SU-DHL-6 (cell line): ENCODE measurements around the gene WDR62.

Experiments
- H2AFZ ChIP-seq: fragments of 200-600 bp; sonication (generic); 2 replicates; pipeline ENCODE4 v1.6.1; 2014; ENCODE audit warnings: low read depth, mild to moderate bottlenecking, moderate library complexity, mixed read lengths, antibody characterized with exemption, low read length; ENCODE audit not compliant: severe bottlenecking
- H3F3A ChIP-seq: fragments of 200-600 bp; shearing (Covaris generic); 2 replicates; pipeline ENCODE4 v1.6.0; 2016; ENCODE audit warnings: antibody characterized with exemption, mild to moderate bottlenecking; ENCODE audit not compliant: insufficient read depth
- H3K27ac ChIP-seq: fragments of 200-600 bp; sonication (generic); 2 replicates; pipeline ENCODE4 v1.5.1; 2016; ENCODE audit warnings: low read depth, mild to moderate bottlenecking, low read length, moderate library complexity, mixed read lengths
- H3K27me3 ChIP-seq: fragments of 200-600 bp; sonication (generic), shearing (Covaris generic); 2 replicates; pipeline ENCODE4 v1.6.0; 2014; ENCODE audit warnings: mild to moderate bottlenecking, low read length
- H3K36me3 ChIP-seq: fragments of 200-600 bp; sonication (generic); 2 replicates; pipeline ENCODE4 v1.6.1; 2014; ENCODE audit warnings: mild to moderate bottlenecking, low read length, mixed read lengths
- H3K4me2 ChIP-seq: fragments of 300-600, 200-600 bp; shearing (Covaris generic), sonication (generic); 2 replicates; pipeline ENCODE4 v1.6.0; 2014; ENCODE audit warnings: low read length, low read depth, mild to moderate bottlenecking; ENCODE audit not compliant: poor library complexity, severe bottlenecking
- H3K4me3 ChIP-seq: fragments of 200-600 bp; sonication (generic); 2 replicates; pipeline ENCODE4 v1.5.1; 2014; ENCODE audit warnings: antibody characterized with exemption, low read length, mild to moderate bottlenecking, mixed read lengths; ENCODE audit not compliant: insufficient read depth, poor library complexity, severe bottlenecking
- H3K79me2 ChIP-seq: fragments of 200-600 bp; sonication (generic); 2 replicates; pipeline ENCODE4 v1.6.1; 2014; ENCODE audit warnings: mild to moderate bottlenecking, low read length, moderate library complexity; ENCODE audit not compliant: insufficient read depth
- H3K9ac ChIP-seq: fragments of 200-600 bp; sonication (generic); 2 replicates; pipeline ENCODE4 v1.7.0; 2014; ENCODE audit warnings: mild to moderate bottlenecking, low read length
- H3K9me2 ChIP-seq: fragments of 200-600 bp; sonication (generic); replicated peaks from 2 replicates; pipeline ENCODE4 v1.6.1; 2014; ENCODE audit warnings: low read length; ENCODE audit not compliant: insufficient read depth
- H3K9me3 ChIP-seq: fragments of 200-600 bp; sonication (generic); 2 replicates; pipeline ENCODE4 v1.6.1; 2014; ENCODE audit warnings: low read length, mixed read lengths; ENCODE audit not compliant: insufficient read depth
- H4K20me1 ChIP-seq: fragments of 200-600 bp; sonication (generic); 2 replicates; pipeline ENCODE4 v1.6.1; 2014; ENCODE audit warnings: low read depth, mild to moderate bottlenecking, antibody characterized with exemption, low read length, moderate library complexity, mixed read lengths
- EZH2phosphoT487 ChIP-seq: fragments of 200-600 bp; sonication (generic), shearing (Covaris generic); conservative IDR thresholded peaks from 2 replicates; pipeline ENCODE4 v1.6.1; 2018; ENCODE audit warnings: mild to moderate bottlenecking, antibody characterized with exemption, low read length, moderate library complexity, mixed read lengths
- TF ChIP-seq, protein P1 (sequence below): fragments of 200-600 bp; sonication (generic); IDR thresholded peaks from one replicate; pipeline ENCODE4 v1.5.1; 2017; ENCODE audit warnings: antibody characterized with exemption, mild to moderate bottlenecking, low read length, moderate library complexity; ENCODE audit not compliant: insufficient read depth, poor library complexity, severe bottlenecking

WDR62 gene

DNA sequence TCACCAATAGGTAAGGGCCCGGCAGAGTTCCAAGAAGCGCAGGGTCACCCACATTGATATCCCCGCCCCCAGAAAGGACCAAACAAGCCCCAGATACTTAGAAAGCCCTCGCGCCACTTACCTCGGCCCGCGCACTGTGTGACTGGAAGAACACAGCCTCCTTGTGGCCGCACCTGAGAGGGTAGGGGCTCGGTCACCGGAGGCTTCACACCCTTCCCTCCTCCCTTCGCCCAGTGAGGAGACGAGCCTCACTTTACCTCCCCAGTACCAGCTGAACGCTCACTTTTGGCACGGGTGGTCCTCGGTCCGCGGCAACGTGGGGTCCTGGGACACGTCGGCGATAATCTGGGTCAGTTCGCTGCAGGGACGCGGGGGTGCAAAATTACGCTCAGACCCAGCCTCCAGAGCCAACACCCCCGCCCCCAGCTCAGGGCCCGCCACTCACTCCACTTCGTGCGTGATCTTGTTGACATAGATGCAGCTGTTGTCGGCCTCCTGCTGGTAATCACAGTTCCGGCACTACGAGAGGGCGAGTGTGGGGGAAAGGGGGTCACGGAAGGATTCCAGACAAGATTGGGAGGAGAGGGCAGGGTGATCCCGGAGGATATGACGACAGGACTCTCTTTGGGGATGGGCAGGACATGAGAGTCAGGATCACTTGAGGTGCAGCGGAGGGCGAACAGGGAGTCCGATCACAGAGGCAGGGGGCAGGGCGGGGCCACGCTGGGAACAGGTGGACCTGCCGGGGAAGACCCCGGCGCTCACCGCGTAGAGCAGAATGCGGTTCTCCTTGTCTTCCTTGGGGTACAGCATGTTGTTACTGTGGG lies 59.4 kb downstream of the WDR62 start:
- H3K4me3 ChIP-seq: peak overlapping the region; percentile 95
- H4K20me1 ChIP-seq: no peaks in the 10 kb centered on the region
- H3K27ac ChIP-seq: peak overlapping the region; percentile 77
- no peaks in the 10 kb centered on the region for H3K9me2 ChIP-seq
- 0 out of 2 replicates have a peak, but pooled peaks cover 2% of the 10 kb centered on the region for H3F3A ChIP-seq
- no peaks in the 10 kb centered on the region for H3K9me3 ChIP-seq
- peak overlapping the region; percentile 88 for H3K9ac ChIP-seq
- H3K4me2 ChIP-seq: peak overlapping the region; percentile 76
- H3K36me3 ChIP-seq: no peaks in the 10 kb centered on the region
- TF ChIP-seq EZH2phosphoT487: no peak
- TF ChIP-seq, protein P1, sequence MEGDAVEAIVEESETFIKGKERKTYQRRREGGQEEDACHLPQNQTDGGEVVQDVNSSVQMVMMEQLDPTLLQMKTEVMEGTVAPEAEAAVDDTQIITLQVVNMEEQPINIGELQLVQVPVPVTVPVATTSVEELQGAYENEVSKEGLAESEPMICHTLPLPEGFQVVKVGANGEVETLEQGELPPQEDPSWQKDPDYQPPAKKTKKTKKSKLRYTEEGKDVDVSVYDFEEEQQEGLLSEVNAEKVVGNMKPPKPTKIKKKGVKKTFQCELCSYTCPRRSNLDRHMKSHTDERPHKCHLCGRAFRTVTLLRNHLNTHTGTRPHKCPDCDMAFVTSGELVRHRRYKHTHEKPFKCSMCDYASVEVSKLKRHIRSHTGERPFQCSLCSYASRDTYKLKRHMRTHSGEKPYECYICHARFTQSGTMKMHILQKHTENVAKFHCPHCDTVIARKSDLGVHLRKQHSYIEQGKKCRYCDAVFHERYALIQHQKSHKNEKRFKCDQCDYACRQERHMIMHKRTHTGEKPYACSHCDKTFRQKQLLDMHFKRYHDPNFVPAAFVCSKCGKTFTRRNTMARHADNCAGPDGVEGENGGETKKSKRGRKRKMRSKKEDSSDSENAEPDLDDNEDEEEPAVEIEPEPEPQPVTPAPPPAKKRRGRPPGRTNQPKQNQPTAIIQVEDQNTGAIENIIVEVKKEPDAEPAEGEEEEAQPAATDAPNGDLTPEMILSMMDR: no peak
- H2AFZ ChIP-seq: peak overlapping the region; percentile 67
- H3K79me2 ChIP-seq: peaks cover 20% of the 10 kb centered on the region
- no peaks in the 10 kb centered on the region for H3K27me3 ChIP-seq

DNA sequence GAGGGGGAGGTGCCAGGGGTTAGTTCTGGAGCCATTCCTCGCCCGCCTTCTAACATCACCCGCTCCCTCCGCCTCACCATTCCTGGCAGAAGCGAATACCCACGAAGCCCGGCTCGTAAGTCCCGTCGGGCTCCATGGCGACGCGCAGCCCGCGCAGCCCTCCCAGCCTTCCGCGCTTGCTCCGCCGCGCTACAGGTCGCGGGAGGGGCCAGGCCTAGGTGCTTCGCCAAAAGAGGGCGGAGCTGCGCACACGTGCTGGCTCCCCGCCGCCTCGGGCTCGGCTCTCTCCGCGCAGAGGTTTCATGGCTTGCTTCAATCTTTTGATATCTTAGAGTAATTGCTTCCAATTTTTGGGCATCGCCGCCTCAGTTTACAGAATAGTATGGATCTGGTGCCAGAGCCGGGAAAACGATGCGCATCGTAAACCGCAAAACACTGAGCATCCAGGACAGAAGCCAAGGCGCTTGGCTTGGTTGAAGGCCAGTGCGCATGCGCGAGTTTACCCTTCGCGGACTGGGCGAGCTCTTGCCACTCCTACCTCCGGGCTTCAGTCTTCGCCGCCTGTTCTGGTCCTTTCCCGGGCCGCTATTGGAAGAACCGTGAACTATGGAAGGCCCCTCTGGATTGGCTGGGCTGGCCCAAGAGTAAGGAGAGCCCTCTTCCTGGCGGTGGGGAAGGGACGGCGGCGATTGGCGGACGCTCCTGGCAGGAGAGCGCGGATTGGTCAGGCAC lies 60.2 kb downstream of the WDR62 start, which contains the start of gene POLR2I:
Gene POLR2I (minus strand): TSS at position 155 of the 732 bp plus-strand sequence. CDS start 19 bp downstream, at position 136.
- TF ChIP-seq EZH2phosphoT487: no peak
- TF ChIP-seq, protein P1: no peak
- H3F3A ChIP-seq: 0 out of 2 replicates have a peak, but pooled peaks cover 2% of the 10 kb centered on the region
- H3K27me3 ChIP-seq: no peaks in the 10 kb centered on the region
- no peaks in the 10 kb centered on the region for H4K20me1 ChIP-seq
- peak within 1 kb of the TSS; percentile 88 for H3K9ac ChIP-seq
- peak within 1 kb of the TSS; percentile 67 for H2AFZ ChIP-seq
- H3K9me2 ChIP-seq: no peaks in the 10 kb centered on the region
- no peaks in the 10 kb centered on the region for H3K9me3 ChIP-seq
- peaks cover 20% of the 10 kb centered on the region for H3K79me2 ChIP-seq
- H3K4me3 ChIP-seq: peak within 1 kb of the TSS; percentile 95
- H3K27ac ChIP-seq: peak within 1 kb of the TSS; percentile 77
- H3K36me3 ChIP-seq: no peaks in the 10 kb centered on the region
- H3K4me2 ChIP-seq: peak within 1 kb of the TSS; percentile 76

DNA sequence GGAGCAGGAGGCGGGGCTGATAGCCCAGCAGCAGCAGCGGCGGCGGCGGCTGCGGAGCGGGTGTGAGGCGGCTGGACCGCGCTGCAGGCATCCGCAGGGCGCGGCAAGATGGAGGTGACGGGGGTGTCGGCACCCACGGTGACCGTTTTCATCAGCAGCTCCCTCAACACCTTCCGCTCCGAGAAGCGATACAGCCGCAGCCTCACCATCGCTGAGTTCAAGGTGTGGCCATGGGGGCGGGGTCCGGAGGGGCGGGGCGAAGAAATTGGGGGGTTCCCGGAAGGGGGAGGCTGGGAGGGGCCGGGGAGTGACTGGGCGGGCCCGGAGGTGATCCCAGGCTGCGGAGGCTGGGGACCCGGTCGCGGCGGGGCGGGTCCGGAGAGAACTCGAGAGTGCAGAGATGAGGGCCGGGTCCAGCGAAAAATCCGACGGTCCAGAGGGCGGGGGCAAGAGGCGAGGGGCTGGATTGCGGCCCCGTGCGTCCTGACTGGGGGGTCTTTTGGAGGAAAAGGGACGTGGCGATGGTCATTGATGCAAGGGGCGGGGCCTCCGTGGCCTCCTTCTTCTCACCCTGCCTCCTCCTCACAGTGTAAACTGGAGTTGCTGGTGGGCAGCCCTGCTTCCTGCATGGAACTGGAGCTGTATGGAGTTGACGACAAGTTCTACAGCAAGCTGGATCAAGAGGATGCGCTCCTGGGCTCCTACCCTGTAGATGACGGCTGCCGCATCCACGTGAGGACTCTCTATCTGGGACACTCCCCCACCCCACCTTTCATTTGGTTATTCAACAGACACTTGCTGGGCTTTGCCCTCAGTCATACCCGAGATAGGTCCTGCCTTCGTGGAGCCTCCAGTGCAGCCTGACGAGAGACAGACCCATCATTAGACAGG lies 61.0 kb downstream of the WDR62 start, which contains the start of gene TBCB:
Gene TBCB (plus strand): TSS at position 16 of the 891 bp plus-strand sequence. CDS start 93 bp downstream, at position 109.
- Histone ChIP-seq H3K9me2 (no peaks in the 10 kb centered on the region), H3K4me2 (peak within 1 kb of the TSS; percentile 76), H2AFZ (peak within 1 kb of the TSS; percentile 67), H3K4me3 (peak within 1 kb of the TSS; percentile 95), H4K20me1 (no peaks in the 10 kb centered on the region), H3K27me3 (no peaks in the 10 kb centered on the region), H3K9ac (peak within 1 kb of the TSS; percentile 88), H3K79me2 (peaks cover 20% of the 10 kb centered on the region), H3K27ac (peak within 1 kb of the TSS; percentile 77), H3F3A (0 out of 2 replicates have a peak, but pooled peaks cover 2% of the 10 kb centered on the region), H3K9me3 (no peaks in the 10 kb centered on the region), H3K36me3 (no peaks in the 10 kb centered on the region)
- TF ChIP-seq, protein P1: no peak
- no peak for TF ChIP-seq EZH2phosphoT487
